ENCODE measurements around the gene ALKBH3.

DNA sequence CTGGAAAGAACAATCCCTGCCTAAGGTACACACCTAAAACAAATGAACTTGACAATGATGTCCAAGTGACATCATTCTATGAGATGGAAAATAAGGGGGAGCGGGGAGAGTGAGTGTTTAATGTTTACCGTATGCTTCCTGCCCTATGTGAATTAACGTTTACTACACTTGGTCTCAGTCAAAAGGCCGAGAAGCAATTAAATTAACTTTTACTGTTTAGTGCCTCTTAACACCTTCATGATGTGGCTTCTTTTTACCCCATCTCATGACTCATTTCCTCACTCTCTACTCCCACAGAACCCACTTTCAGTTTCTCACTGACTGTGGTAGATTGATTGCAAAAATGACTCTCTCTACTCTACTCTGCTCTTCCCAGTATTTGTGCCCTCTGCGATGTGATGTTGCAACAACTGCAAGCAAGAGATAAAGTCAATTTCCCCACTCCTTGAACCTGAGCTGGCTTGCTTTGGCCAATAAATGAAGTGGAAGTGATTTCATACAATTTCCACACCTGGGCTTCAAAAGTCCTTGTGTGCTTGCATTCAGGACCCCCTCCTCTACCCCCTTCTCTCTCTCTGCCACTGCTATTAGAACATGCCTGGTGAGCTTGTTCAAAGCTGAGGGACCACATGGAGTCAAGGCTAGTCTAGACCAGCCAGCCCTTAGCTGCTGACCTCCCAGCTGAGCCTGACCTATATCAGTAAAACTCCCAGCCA lies 11.6 kb upstream of the ALKBH3 start:
- TF ChIP-seq USF2 (IDR thresholded peaks at IDR 0.05; ENCODE audit: borderline replicate concordance, low read depth, low read length), result no peak
- TF ChIP-seq CTCF (IDR thresholded peaks at IDR 0.05), result no peak
- peak; percentile 15; the same call in 1 of the 2 replicates for TF ChIP-seq FOSL2 (IDR thresholded peaks at IDR 0.05; ENCODE audit: borderline replicate concordance, low read depth)
- no peak for TF ChIP-seq NRF1 (IDR thresholded peaks at IDR 0.05; ENCODE audit: low read depth, low read length)
- no peak for TF ChIP-seq CHD2 (IDR thresholded peaks at IDR 0.05; ENCODE audit: low read length, partially characterized antibody)

Data from SK-N-SH (cell line).